Posterior vena cava (tissue), 2 donors: Measurements from ENCODE around the gene CFAP46. TPM values are rescaled to one million over a fixed set of nuclear protein-coding genes. Genes with fewer than 3 reads are reported as not detected.
"Not testable (repeated sequence)": the region's sequence is repeated elsewhere in the genome, so short reads cannot be mapped to it uniquely, and the experiment has no call there.

Experiments
- DNase-seq: peaks from one replicate; pipeline ENCODE4 v3.0.0-alpha.2; 2020; ENCODE audit warnings: low spot score
- intact Hi-C, 2 donors: fragments of 100-400 bp; cut with DNase I; formaldehyde crosslinking; loops; one replicate each; pipeline versions ENCODE4 v1.14.1 to v1.14.2; 2022 to 2023
- total RNA-seq, 2 donors: library from RNA; stranded (reverse); fragmentation: NEBNext Ultra II Directional; extraction: Animal tissue kit (Norgen Biotek cat#: 25700); gene quantifications; one replicate each; pipeline ENCODE4 v1.2.1, GENCODE V29; 2021
- donor health status: DM: yes; HTN: yes; CAD: no.
- donor health status: DM: yes; HTN: yes; CAD: no.

The CFAP46 gene
- total RNA-seq, 2 donors from 2014 or later: 0.14 to 0.81 TPM

DNA sequence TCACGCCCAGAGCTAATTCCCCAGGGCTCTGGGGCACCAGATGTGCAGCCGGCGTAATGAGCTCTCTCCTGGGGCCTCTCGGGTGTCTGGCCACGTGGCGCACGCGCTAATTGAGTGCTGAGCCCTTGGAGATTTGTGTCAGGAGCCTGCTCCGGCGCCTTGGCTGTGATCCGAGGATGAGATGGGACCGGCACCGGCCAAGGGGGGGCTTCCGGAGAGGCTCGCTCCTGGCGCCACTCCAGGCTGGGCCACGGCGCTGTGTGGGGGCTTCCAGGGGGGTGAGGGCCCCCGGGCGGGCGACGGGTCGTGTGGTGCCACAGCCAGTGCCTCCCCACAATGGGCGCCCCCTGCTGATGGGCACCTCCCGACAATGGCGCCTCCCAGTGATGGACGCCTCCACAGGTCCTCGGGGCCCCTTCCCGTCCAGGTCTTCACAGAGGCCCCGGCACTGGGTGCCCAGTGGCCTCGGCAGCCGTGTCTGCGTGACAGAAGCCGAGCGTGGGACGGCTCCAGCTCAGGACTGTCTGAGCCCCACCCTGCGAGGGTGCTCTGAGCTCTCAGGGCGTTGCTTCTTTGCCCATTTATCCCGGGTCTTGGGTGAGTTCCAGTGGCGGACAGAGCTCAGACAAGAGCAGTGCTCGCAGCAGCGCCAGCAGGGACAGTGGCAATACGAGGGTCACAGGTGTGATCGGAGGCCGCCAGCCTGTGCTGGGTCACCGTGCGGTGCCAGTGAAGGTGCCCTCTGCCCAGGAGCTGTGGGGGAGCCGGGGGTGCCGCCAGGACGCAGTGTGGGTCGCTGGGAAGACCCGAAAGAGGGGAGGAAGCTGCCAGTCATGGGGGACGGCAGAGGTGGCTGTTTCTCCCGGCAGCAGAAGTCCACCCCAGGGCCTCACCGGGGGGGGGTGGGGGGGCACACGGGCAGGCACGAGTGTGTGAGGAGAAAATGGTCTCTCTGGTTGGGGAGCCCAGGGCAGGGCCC, 148.2 kb downstream of the CFAP46 start:
- intact Hi-C loops: no loop called here
- DNase-seq: no peak

GRCh38 chr10:132793213-132793612, 149.2 kb downstream of the CFAP46 start:
- intact Hi-C loops: no loop called here
- no peak for DNase-seq

DNA sequence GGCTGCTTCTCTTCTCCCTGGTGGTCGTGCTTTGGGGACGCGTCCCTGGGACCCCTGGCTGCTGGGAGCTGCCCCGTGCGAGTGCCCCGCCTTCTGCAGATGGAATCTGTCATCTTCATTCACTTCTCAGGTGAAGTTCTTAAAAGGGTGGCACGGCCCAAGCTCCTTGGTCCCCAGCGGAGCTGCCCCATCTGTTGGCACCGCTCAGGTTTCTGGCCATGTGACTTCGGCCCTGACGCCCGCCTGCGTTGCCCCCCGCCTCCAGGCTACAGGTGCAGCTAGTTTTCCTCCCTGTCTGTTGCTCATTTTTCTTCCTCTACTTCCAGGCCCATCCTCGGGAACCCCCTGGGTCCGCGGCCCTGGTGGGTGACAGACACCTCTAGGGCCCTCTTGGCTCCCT, 149.6 kb downstream of the CFAP46 start:
- intact Hi-C loops: no loop called here

DNA sequence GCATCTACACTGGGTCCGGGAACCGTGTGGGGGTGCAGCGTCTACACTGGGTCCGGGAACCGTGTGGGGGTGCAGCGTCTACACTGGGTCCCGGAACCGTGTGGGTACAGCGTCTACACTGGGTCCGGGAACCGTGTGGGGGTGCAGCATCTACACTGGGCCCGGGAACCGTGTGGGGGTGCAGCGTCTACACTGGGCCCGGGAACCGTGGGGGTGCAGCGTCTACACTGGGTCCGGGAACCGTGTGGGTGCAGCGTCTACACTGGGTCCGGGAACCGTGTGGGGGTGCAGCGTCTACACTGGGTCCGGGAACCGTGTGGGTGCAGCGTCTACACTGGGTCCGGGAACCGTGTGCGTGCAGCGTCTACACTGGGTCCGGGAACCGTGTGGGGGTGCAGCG, 150.3 kb downstream of the CFAP46 start:
- intact Hi-C loops, DNase-seq: not testable (repeated sequence)

More for the DNA sequence above, 149.6 kb downstream of the CFAP46 start:
- no peak for DNase-seq

- intact Hi-C loops: no loop called here
- no peak for DNase-seq
These were observed 151.2 kb downstream of the CFAP46 start for GRCh38 chr10:132790934-132791829.

DNA sequence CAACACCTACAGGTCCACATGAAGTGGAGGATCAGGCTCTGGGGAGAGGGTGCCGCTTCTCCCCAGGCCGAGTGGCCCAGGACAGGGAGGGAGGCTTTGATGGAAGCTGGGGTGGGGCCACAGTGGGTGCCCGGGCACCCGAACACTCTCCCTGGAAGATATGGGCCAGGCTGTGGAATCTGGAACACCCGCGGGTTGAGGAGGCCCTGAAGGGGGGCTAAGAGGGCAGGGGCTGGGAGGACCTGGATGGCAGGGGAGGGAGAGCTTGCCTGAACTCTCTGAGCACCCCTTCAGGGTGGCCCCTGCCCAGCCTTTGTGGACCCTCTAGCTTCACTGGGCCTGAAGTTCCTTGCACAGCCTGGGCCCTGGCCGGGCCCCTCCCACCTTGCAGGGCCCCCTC, 151.9 kb downstream of the CFAP46 start:
- intact Hi-C loops: no loop called here
- no peak for DNase-seq

- intact Hi-C loops: no loop called here
- DNase-seq: no peak
These were observed 152.7 kb downstream of the CFAP46 start for GRCh38 chr10:132789659-132790148.

DNA sequence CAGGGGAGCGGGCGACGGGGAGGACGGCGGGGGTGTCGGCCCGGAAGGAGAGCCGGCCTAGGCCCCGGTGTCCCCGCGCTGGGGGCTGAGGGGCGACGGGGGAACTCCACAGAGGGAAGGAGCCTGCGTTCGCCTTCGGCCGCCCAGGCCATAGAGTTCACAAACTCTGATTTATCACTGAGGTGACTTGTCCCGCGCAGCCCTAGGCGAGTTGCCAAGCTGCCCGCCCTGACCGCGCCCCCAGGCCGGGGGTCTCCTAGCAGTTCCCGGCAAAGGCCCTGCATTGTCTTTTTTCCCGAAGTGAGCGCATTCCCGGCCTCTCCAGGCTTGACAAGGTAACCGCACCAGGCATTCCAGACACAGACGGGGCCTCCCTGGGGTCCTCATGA, 153.5 kb downstream of the CFAP46 start:
- no peak for DNase-seq
- intact Hi-C loops: no loop called here

DNA sequence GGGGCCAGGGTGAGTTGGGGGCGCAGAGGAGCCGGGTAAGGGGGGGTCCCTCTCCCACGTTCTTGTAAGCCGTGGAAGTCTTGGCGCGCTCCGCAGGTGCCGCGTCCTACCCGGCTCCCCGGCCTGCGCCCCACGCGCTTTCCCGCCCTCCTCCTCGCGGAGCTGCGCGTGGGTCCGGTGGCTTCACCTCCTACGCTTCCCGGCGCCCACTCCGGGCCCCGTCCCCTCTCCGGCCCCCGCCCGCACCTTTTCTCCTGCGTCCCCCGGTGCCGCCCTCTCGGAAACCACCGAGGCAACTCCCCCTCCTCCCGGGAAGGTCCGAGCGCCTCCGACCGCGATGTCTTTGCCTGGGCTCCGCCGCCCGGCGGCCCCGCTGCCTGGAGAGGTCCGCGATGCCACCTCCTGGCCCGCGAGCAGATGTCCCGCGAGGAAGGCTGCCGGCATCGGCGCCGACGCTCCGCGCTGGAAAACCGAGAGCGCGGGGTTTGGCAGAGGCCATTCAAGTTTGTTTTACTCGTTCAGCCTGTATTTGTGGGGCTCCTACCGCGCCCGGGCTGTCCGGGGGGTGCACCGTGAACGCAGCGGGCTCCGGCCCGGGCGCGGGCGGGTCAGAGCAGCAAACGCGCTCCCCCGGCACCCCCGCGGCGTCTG, 154.1 kb downstream of the CFAP46 start:
- no peak for DNase-seq
- intact Hi-C loops: no loop called here

DNA sequence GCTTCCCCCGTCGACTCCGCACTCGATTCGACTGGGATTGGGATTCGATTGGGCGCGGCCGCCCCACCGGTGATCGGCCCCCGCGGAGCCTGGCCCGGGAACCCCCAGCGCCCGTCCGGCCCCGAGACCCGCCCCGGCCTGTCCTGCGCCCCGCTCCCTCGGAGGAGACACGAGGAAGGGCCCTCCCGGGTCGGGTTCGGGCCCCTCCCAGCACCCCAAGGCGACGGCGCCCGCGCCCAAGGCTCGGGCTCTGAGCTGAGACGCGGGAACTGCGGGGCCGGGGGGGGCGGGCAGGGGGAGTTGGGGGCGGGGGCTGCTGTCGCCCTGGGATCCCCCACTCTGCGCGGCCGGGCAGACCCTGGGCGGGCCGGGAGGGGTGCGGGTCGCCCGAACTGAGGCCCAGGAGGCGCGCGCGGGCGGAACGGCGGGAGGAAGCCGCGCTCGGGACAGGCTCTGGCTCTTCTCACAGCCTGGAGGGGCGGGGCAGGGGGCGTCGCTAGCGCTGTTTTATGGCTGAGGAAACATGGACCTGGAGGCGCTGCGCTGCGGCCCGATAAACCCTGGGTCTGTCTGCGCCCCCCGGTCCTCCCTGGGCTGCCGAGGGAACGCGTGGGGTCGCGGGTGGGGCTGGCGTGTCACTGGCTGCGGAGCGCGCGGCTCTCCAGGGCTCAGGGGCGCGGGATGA, 154.7 kb downstream of the CFAP46 start:
- DNase-seq: no peak
- intact Hi-C loops: no loop called here

- intact Hi-C loops: no loop called here
- DNase-seq: no peak
These were observed 155.4 kb downstream of the CFAP46 start for GRCh38 chr10:132786884-132787494.

GRCh38 chr10:132786476-132786883, 155.9 kb downstream of the CFAP46 start:
- no peak for DNase-seq
- intact Hi-C loops: no loop called here

- DNase-seq: no peak
- intact Hi-C loops: no loop called here
These were observed 156.5 kb downstream of the CFAP46 start, which contains the start of gene NKX6-2 for GRCh38 chr10:132785723-132786475. NKX6-2 (minus strand) TSS chr10:132786147; CDS start chr10:132785948, 199 bp downstream.

GRCh38 chr10:132784866-132785722, 157.3 kb downstream of the CFAP46 start:
- no peak for DNase-seq
- intact Hi-C loops: no loop called here

GRCh38 chr10:132783940-132784865, 158.2 kb downstream of the CFAP46 start:
- no peak for DNase-seq
- intact Hi-C loops: no loop called here
